Measurements from ENCODE around the gene CGA. TPM values are rescaled to one million over a fixed set of nuclear protein-coding genes. Genes with fewer than 3 reads are reported as not detected.

The CGA gene
- total RNA-seq, 1 donor from 2014 or later = 0.43 TPM

DNA sequence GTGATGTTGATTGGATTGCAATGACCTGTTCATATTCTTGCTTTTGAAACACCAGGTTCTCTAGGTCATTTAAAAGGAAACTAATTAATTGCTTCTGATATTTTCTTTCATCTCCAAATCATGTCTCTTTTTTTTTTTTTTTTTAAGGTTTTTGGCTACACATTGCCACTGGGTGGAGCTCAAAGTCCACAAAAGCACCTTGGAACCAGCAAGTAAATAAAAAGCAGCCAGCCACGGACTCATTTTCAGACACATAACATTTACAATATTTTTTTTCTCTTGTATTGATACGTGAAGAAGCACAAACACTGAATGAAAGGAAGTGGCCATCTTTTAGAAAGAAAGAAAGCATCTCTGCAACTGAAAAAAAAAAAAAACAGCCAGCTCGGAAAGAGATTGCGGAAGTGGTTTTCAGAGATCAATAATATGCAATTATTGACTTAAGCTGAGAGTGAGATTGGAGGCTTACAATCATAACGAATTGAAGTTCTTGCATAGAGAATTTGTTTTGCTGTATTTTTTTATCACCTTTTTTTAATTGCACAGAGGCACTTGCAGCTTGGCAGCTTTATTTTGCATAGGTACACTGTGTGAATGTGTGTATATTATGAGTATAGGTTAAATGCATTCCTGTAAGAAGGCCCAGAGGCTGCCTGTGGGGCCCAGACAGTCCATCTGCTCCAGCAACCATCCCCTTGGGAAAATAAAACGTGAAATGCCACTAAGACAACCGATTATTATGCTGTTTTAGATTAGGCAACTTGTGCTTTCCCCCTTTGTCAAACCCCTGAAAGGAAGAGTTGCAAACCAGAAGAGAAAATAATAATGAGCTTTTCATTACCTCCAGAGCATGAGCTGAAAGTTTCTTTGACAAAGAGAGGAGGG, 28.2 kb downstream of the CGA start:
- Mint-ChIP-seq H3K27me3 (peaks cover 3% of the 10 kb centered on the region), H3K27ac (peak overlapping the region; percentile 14), H3K4me1 (ENCODE audit: unreplicated experiment) (peaks cover 12% of the 10 kb centered on the region), H3K4me3 (peak overlapping the region; percentile 67), H3K9me3 (no peaks in the 10 kb centered on the region), H3K36me3 (no peaks in the 10 kb centered on the region)
- TF ChIP-seq, protein P1, sequence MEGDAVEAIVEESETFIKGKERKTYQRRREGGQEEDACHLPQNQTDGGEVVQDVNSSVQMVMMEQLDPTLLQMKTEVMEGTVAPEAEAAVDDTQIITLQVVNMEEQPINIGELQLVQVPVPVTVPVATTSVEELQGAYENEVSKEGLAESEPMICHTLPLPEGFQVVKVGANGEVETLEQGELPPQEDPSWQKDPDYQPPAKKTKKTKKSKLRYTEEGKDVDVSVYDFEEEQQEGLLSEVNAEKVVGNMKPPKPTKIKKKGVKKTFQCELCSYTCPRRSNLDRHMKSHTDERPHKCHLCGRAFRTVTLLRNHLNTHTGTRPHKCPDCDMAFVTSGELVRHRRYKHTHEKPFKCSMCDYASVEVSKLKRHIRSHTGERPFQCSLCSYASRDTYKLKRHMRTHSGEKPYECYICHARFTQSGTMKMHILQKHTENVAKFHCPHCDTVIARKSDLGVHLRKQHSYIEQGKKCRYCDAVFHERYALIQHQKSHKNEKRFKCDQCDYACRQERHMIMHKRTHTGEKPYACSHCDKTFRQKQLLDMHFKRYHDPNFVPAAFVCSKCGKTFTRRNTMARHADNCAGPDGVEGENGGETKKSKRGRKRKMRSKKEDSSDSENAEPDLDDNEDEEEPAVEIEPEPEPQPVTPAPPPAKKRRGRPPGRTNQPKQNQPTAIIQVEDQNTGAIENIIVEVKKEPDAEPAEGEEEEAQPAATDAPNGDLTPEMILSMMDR (conservative IDR thresholded peaks at IDR 0.05) = peak; percentile 86
- DNase-seq (ENCODE audit: extremely low spot score, unreplicated experiment) = no peak

DNA sequence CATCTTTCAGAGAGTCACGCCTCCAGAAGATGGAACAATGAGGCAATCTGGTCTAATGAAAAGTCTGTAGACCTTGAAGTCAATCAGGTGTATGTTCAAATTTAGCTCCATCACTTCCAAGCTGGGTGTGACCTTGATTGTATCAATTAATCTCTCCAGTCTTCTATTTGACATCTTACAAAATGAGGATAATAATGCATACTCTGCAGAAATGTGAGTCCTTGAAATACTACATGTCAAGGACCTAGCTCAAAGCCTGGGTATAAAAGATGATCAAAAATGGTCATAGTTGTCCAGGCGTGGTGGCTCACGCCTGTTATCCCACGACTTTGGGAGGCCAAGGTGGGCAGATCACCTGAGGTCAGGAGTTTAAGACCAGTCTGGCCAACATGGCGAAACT, 29.8 kb downstream of the CGA start:
- Mint-ChIP-seq H3K4me3 (no peak overlapping the region), H3K4me1 (ENCODE audit: unreplicated experiment) (peaks cover 12% of the 10 kb centered on the region), H3K27me3 (peaks cover 5% of the 10 kb centered on the region), H3K9me3 (no peaks in the 10 kb centered on the region), H3K36me3 (no peaks in the 10 kb centered on the region), H3K27ac (no peak overlapping the region)
- DNase-seq (ENCODE audit: extremely low spot score, unreplicated experiment) = no peak
- TF ChIP-seq, protein P1 (conservative IDR thresholded peaks at IDR 0.05) = no peak

DNA sequence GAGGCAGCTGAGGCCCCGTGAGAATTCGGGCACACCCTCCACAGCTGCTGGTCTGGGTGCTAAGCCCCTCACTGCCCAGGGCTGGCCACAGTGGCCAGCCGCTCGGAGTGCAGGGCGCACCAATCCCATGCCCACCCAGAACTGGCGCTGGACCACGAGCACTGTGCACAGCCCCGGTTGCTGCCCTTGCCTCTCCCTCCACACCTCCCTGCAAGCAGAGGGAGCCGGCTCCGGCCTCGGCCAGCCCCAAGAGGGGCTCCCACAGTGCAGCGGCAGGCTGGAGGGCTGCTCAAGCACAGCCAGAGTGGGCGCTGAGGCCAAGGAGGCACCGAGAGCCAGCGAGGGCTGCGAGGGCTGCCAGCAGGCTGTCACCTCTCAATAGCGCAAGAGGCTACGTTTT, 35.0 kb downstream of the CGA start:
- Mint-ChIP-seq H3K9me3 (no peaks in the 10 kb centered on the region), H3K4me3 (no peak overlapping the region), H3K27ac (no peak overlapping the region), H3K4me1 (ENCODE audit: unreplicated experiment) (no peaks in the 10 kb centered on the region), H3K36me3 (no peaks in the 10 kb centered on the region), H3K27me3 (peaks cover 7% of the 10 kb centered on the region)
- DNase-seq (ENCODE audit: extremely low spot score, unreplicated experiment) = no peak
- TF ChIP-seq, protein P1 (conservative IDR thresholded peaks at IDR 0.05) = no peak

DNA sequence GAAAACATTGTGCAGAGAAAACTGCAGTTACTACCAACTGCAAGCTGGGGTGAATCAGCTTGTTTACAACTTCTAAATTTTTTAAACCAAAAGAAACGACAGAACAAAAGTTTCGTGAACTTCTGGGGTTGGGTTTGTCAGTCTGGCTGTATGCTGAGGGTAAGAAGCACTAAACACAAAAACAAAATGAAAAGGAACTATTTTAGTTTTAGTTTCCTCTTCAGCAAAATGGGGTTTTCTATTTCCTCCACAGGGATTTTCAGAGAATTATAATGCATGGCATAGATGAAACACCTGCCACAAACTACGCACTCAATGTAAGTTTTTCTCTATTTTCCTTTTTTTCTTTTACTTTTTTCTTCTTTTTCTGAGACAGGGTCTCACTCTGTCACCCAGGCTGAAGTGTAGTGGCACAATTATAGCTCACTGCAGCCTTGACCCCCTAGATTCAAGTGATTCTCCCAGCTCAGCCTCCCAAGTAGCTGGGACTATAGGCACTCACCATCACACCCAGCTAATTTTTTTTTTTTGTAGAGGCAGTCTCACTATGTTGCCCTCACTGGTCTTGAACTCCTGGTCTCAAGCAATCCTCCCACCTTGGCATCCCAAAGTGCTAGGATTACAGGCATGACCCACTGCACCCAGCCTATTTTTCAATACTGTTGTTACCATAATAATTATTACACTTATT, 40.6 kb downstream of the CGA start:
- no peaks in the 10 kb centered on the region for H3K36me3 Mint-ChIP-seq

DNA sequence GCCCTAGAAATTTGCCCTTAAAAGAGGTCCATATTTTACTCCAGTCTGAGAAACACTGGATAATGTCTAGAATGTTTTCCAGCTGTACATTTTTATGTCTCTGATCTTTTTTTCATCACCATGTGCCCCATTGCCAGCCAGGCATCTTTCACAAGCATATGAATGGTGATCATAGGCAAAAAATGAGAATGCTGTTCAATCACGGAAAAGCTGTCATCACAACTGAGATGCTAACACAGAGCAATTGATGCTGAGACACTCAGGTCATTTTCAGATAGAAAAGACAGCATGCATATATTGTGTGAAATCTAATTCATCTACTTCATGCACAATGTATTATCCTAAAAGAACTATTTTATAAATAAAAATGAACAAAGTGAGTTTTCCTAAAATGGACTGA, 41.6 kb downstream of the CGA start:
- no peak overlapping the region for H3K4me3 Mint-ChIP-seq
- H3K27ac Mint-ChIP-seq = no peak overlapping the region
- no peaks in the 10 kb centered on the region for H3K4me1 Mint-ChIP-seq (ENCODE audit: unreplicated experiment)
- no peak for DNase-seq (ENCODE audit: extremely low spot score, unreplicated experiment)
- H3K9me3 Mint-ChIP-seq = no peaks in the 10 kb centered on the region
- H3K36me3 Mint-ChIP-seq = no peaks in the 10 kb centered on the region
- peaks cover 12% of the 10 kb centered on the region for H3K27me3 Mint-ChIP-seq
- TF ChIP-seq, protein P1 (conservative IDR thresholded peaks at IDR 0.05) = no peak

More for the DNA sequence above, 40.6 kb downstream of the CGA start:
- H3K27me3 Mint-ChIP-seq = peaks cover 8% of the 10 kb centered on the region
- no peak overlapping the region for H3K27ac Mint-ChIP-seq
- no peaks in the 10 kb centered on the region for H3K4me1 Mint-ChIP-seq (ENCODE audit: unreplicated experiment)
- H3K4me3 Mint-ChIP-seq = no peak overlapping the region
- no peaks in the 10 kb centered on the region for H3K9me3 Mint-ChIP-seq
- TF ChIP-seq, protein P1 (conservative IDR thresholded peaks at IDR 0.05) = no peak
- DNase-seq (ENCODE audit: extremely low spot score, unreplicated experiment) = no peak

Measured in type B pancreatic cell (in vitro differentiated cells).